Activated CD4-positive, CD25-positive, alpha-beta regulatory T cell treated with anti-CD3 and anti-CD28 coated beads, Interleukin-2, amount 50 U/mL, for 16 hours (primary cell): ENCODE data around the gene TIMM29.
A peak's percentile ranks its signal among the peaks of the same experiment; 100 is the strongest.

Source experiments
- DNase-seq: peaks from one replicate; pipeline ENCODE4 v3.0.0-alpha.2; 2020; ENCODE audit warnings: low read depth, low spot score

Gene TIMM29

GRCh38 chr19:10928563-10929401, at the start of gene TIMM29, which contains the start of gene YIPF2:
TSS of gene TIMM29 (plus strand) at chr19:10928811. CDS start at chr19:10928823, 12 bp downstream.
TSS of gene YIPF2 (minus strand) at chr19:10928639. CDS start at chr19:10928410, 229 bp downstream.
- DNase-seq, result peak; percentile 88

- DNase-seq, result no peak
Observed at GRCh38 chr19:10881403-10882107, 47.1 kb upstream of the TIMM29 start.

GRCh38 chr19:10882108-10882457, 46.5 kb upstream of the TIMM29 start:
- no peak for DNase-seq

GRCh38 chr19:10884274-10884673, 44.3 kb upstream of the TIMM29 start:
- no peak for DNase-seq

- no peak for DNase-seq
Observed at GRCh38 chr19:10885201-10886169, 43.1 kb upstream of the TIMM29 start.

- no peak for DNase-seq
Observed at GRCh38 chr19:10887616-10888367, 40.8 kb upstream of the TIMM29 start.

GRCh38 chr19:10888421-10888866, 40.2 kb upstream of the TIMM29 start:
- no peak for DNase-seq

GRCh38 chr19:10889880-10890279, 38.7 kb upstream of the TIMM29 start:
- DNase-seq, result no peak

GRCh38 chr19:10891405-10892086, 37.1 kb upstream of the TIMM29 start:
- no peak for DNase-seq

- no peak for DNase-seq
Observed at GRCh38 chr19:10892256-10892655, 36.4 kb upstream of the TIMM29 start.

- DNase-seq, result no peak
Observed at GRCh38 chr19:10894911-10895213, 33.7 kb upstream of the TIMM29 start.

- DNase-seq, result no peak
Observed at GRCh38 chr19:10895363-10895762, 33.2 kb upstream of the TIMM29 start.

- DNase-seq, result no peak
Observed at GRCh38 chr19:10895920-10896319, 32.7 kb upstream of the TIMM29 start.

GRCh38 chr19:10896851-10897526, 31.6 kb upstream of the TIMM29 start:
- DNase-seq, result no peak

- DNase-seq, result no peak
Observed at GRCh38 chr19:10898633-10899032, 30.0 kb upstream of the TIMM29 start.

GRCh38 chr19:10899151-10899653, 29.4 kb upstream of the TIMM29 start:
- no peak for DNase-seq

GRCh38 chr19:10907925-10908324, 20.7 kb upstream of the TIMM29 start:
- DNase-seq, result no peak

- no peak for DNase-seq
Observed at GRCh38 chr19:10908380-10908960, 20.1 kb upstream of the TIMM29 start.
